ENCODE data around the gene FOSL1. TPM values are rescaled to one million over a fixed set of nuclear protein-coding genes. Genes with fewer than 3 reads are reported as not detected.

Gene FOSL1
- total and polyA plus RNA-seq, 2 of the 13 experiments (the other 11 are each of a cell fraction or from before 2014, with no cell fraction given), result 4.0 to 4.1 TPM

- peak; percentile 56; the same call in 1 of the 2 replicates for TF ChIP-seq SKIL (CRISPR knock-in tag; IDR thresholded peaks at IDR 0.05; ENCODE audit: borderline replicate concordance)
- TF ChIP-seq ZNF574 (CRISPR knock-in tag; IDR thresholded peaks at IDR 0.05), result peak; percentile 36; the same call in 1 of the 2 replicates
- no peak for TF ChIP-seq ATRX (CRISPR knock-in tag; IDR thresholded peaks at IDR 0.05; ENCODE audit: borderline replicate concordance)
- TF ChIP-seq ZNF253 (CRISPR knock-in tag; IDR thresholded peaks at IDR 0.05; ENCODE audit: borderline replicate concordance), result no peak
- TF ChIP-seq ZKSCAN1 (IDR thresholded peaks at IDR 0.05; ENCODE audit: low read length), result no peak
- no peak for TF ChIP-seq NONO (IDR thresholded peaks at IDR 0.05)
- TF ChIP-seq NONO (CRISPR knock-in tag; conservative IDR thresholded peaks at IDR 0.05), result 0 out of 2 replicates have a peak, but pooled peaks have one; percentile 30
- TF ChIP-seq MYPOP (CRISPR knock-in tag; IDR thresholded peaks at IDR 0.05), result peak; percentile 72
- no peak for TF ChIP-seq ZMYM3 (CRISPR knock-in tag; IDR thresholded peaks at IDR 0.05)
- no peak for TF ChIP-seq ZNF407 (CRISPR knock-in tag; IDR thresholded peaks at IDR 0.05; ENCODE audit: not compliant biosample characterization)
- peak; percentile 52 for TF ChIP-seq HNRNPK (IDR thresholded peaks at IDR 0.05; ENCODE audit: low read depth, low read length, poor library complexity, severe bottlenecking)
These were observed at the start of gene FOSL1 (continued) for GRCh38 chr11:65900125-65900898.
